ENCODE data around the gene IQGAP2.

IQGAP2 gene

GRCh38 chr5:76607353-76607871 lies 204.3 kb downstream of the IQGAP2 start:
- Histone ChIP-seq H3K9ac (no peak overlapping the region), H3K4me3 (no peak overlapping the region), H3K4me1 (peaks cover 7 to 20% (median 13%) of the 10 kb centered on the region in 10 experiments; a peak in 16 of 20 replicates), H3K27me3 (no peaks in the 10 kb centered on the region), H3K9me3 (replicated peaks in 1 of 11) (no peaks in the 10 kb centered on the region), H3K36me3 (peaks cover 71 to 96% (median 89%) of the 10 kb centered on the region in 11 experiments), H4K20me1 (peaks cover 0 to 92% (median 0%) of the 10 kb centered on the region in 11 experiments; a peak in 3 of 22 replicates), H3K4me2 (0 out of 22 replicates have a peak overlapping the region, but pooled peaks of 1 of the 11 experiments have one; percentile 4), H3K27ac (no peak overlapping the region)
- TF ChIP-seq Cebpa-rat (IDR thresholded peaks at IDR 0.05), result no peak

GRCh38 chr5:76608833-76609232 lies 205.7 kb downstream of the IQGAP2 start:
- Histone ChIP-seq H3K9ac (no peak overlapping the region), H3K4me2 (peak overlapping the region in 4 of 11 experiments; percentile 14 to 37 (median 23); a peak in 5 of 22 replicates)

GRCh38 chr5:76610196-76610595 lies 207.1 kb downstream of the IQGAP2 start:
- peaks cover 0 to 92% (median 0%) of the 10 kb centered on the region in 11 experiments; a peak in 3 of 22 replicates for H4K20me1 ChIP-seq
- no peak overlapping the region for H3K4me2 ChIP-seq
- no peak overlapping the region for H3K27ac ChIP-seq
- no peak overlapping the region for H3K4me3 ChIP-seq
- H3K4me1 ChIP-seq, result peaks cover 6 to 20% (median 8%) of the 10 kb centered on the region in 10 experiments; a peak in 13 of 20 replicates
- no peaks in the 10 kb centered on the region for H3K9me3 ChIP-seq (replicated peaks in 1 of 11)
- peaks cover 71 to 96% (median 90%) of the 10 kb centered on the region in 11 experiments for H3K36me3 ChIP-seq
- H3K9ac ChIP-seq, result no peak overlapping the region
- no peak for TF ChIP-seq Cebpa-rat (IDR thresholded peaks at IDR 0.05)
- no peaks in the 10 kb centered on the region for H3K27me3 ChIP-seq

More at GRCh38 chr5:76608833-76609232, 205.7 kb downstream of the IQGAP2 start:
- Histone ChIP-seq H3K4me3 (no peak overlapping the region), H3K4me1 (peaks cover 6 to 20% (median 8%) of the 10 kb centered on the region in 10 experiments; a peak in 13 of 20 replicates), H3K27ac (peak overlapping the region in 2 of 11 experiments; percentile 32 to 44; a peak in 3 of 22 replicates), H3K9me3 (replicated peaks in 1 of 11) (no peaks in the 10 kb centered on the region), H3K36me3 (peaks cover 71 to 96% (median 89%) of the 10 kb centered on the region in 11 experiments), H3K27me3 (no peaks in the 10 kb centered on the region), H4K20me1 (peaks cover 0 to 92% (median 0%) of the 10 kb centered on the region in 11 experiments; a peak in 3 of 22 replicates)
- TF ChIP-seq Cebpa-rat (IDR thresholded peaks at IDR 0.05), result no peak

- H3K27me3 ChIP-seq, result no peaks in the 10 kb centered on the region
Measured at GRCh38 chr5:76612942-76613341, 209.9 kb downstream of the IQGAP2 start.

GRCh38 chr5:76615759-76616158 lies 212.7 kb downstream of the IQGAP2 start:
- H3K4me1 ChIP-seq, result no peaks in the 10 kb centered on the region
- no peak for TF ChIP-seq Cebpa-rat (IDR thresholded peaks at IDR 0.05)
- H3K4me2 ChIP-seq, result no peak overlapping the region
- H4K20me1 ChIP-seq, result peaks cover 0 to 88% (median 0%) of the 10 kb centered on the region in 11 experiments; a peak in 2 of 22 replicates
- H3K27ac ChIP-seq, result no peak overlapping the region
- H3K36me3 ChIP-seq, result peaks cover 75 to 100% (median 94%) of the 10 kb centered on the region in 11 experiments
- no peaks in the 10 kb centered on the region for H3K9me3 ChIP-seq (replicated peaks in 1 of 11)
- H3K4me3 ChIP-seq, result no peak overlapping the region
- no peaks in the 10 kb centered on the region for H3K27me3 ChIP-seq
- no peak overlapping the region for H3K9ac ChIP-seq

More at GRCh38 chr5:76612942-76613341, 209.9 kb downstream of the IQGAP2 start:
- TF ChIP-seq Cebpa-rat (IDR thresholded peaks at IDR 0.05), result no peak
- no peak overlapping the region for H3K9ac ChIP-seq
- H4K20me1 ChIP-seq, result peaks cover 0 to 93% (median 0%) of the 10 kb centered on the region in 11 experiments; a peak in 2 of 22 replicates
- no peak overlapping the region for H3K4me3 ChIP-seq
- H3K27ac ChIP-seq, result no peak overlapping the region
- peaks cover 6 to 14% (median 8%) of the 10 kb centered on the region in 10 experiments; a peak in 13 of 20 replicates for H3K4me1 ChIP-seq
- H3K9me3 ChIP-seq (replicated peaks in 1 of 11), result no peaks in the 10 kb centered on the region
- peaks cover 70 to 96% (median 89%) of the 10 kb centered on the region in 11 experiments for H3K36me3 ChIP-seq
- no peak overlapping the region for H3K4me2 ChIP-seq

- no peaks in the 10 kb centered on the region for H3K9me3 ChIP-seq (replicated peaks in 1 of 11)
- no peak overlapping the region for H3K27ac ChIP-seq
- TF ChIP-seq Cebpa-rat (IDR thresholded peaks at IDR 0.05), result no peak
- no peak overlapping the region for H3K4me2 ChIP-seq
- H3K36me3 ChIP-seq, result peaks cover 71 to 100% (median 89%) of the 10 kb centered on the region in 11 experiments
- H4K20me1 ChIP-seq, result peaks cover 0 to 89% (median 0%) of the 10 kb centered on the region in 11 experiments; a peak in 2 of 22 replicates
- no peaks in the 10 kb centered on the region; a peak in 1 of 20 replicates for H3K4me1 ChIP-seq
- no peak overlapping the region for H3K4me3 ChIP-seq
- H3K27me3 ChIP-seq, result no peaks in the 10 kb centered on the region
- H3K9ac ChIP-seq, result no peak overlapping the region
Measured at GRCh38 chr5:76616206-76616605, 213.1 kb downstream of the IQGAP2 start.

GRCh38 chr5:76617229-76617628 lies 214.1 kb downstream of the IQGAP2 start:
- H3K27ac ChIP-seq, result no peak overlapping the region
- no peak overlapping the region for H3K4me2 ChIP-seq
- no peak for TF ChIP-seq Cebpa-rat (IDR thresholded peaks at IDR 0.05)
- H3K4me3 ChIP-seq, result no peak overlapping the region
- H3K36me3 ChIP-seq, result peaks cover 60 to 100% (median 84%) of the 10 kb centered on the region in 11 experiments
- no peak overlapping the region for H3K9ac ChIP-seq
- H3K27me3 ChIP-seq, result no peaks in the 10 kb centered on the region
- no peaks in the 10 kb centered on the region for H3K9me3 ChIP-seq (replicated peaks in 1 of 11)
- H4K20me1 ChIP-seq, result peaks cover 0 to 91% (median 0%) of the 10 kb centered on the region in 11 experiments; a peak in 3 of 22 replicates
- peaks cover 2 to 9% (median 4%) of the 10 kb centered on the region in 10 experiments; a peak in 8 of 20 replicates for H3K4me1 ChIP-seq

GRCh38 chr5:76617675-76618074 lies 214.6 kb downstream of the IQGAP2 start:
- H3K27ac ChIP-seq, result no peak overlapping the region
- H3K4me1 ChIP-seq, result peaks cover 6 to 14% (median 9%) of the 10 kb centered on the region in 10 experiments; a peak in 13 of 20 replicates
- H3K36me3 ChIP-seq, result peaks cover 56 to 100% (median 80%) of the 10 kb centered on the region in 11 experiments
- H3K9me3 ChIP-seq (replicated peaks in 1 of 11), result no peaks in the 10 kb centered on the region
- no peak for TF ChIP-seq Cebpa-rat (IDR thresholded peaks at IDR 0.05)
- H3K9ac ChIP-seq, result no peak overlapping the region
- H3K4me2 ChIP-seq, result no peak overlapping the region
- H3K27me3 ChIP-seq, result no peaks in the 10 kb centered on the region
- peaks cover 0 to 91% (median 0%) of the 10 kb centered on the region in 11 experiments; a peak in 3 of 22 replicates for H4K20me1 ChIP-seq
- H3K4me3 ChIP-seq, result no peak overlapping the region

- H3K4me1 ChIP-seq, result peaks cover 13 to 27% (median 18%) of the 10 kb centered on the region in 10 experiments; a peak in 18 of 20 replicates
- H4K20me1 ChIP-seq, result peaks cover 0 to 90% (median 0%) of the 10 kb centered on the region in 11 experiments; a peak in 4 of 22 replicates
- no peak overlapping the region for H3K4me3 ChIP-seq
- TF ChIP-seq Cebpa-rat (IDR thresholded peaks at IDR 0.05), result no peak
- no peaks in the 10 kb centered on the region for H3K27me3 ChIP-seq
- H3K9me3 ChIP-seq (replicated peaks in 1 of 11), result no peaks in the 10 kb centered on the region
- H3K4me2 ChIP-seq, result no peak overlapping the region
- no peak overlapping the region for H3K9ac ChIP-seq
- peaks cover 32 to 94% (median 61%) of the 10 kb centered on the region in 11 experiments for H3K36me3 ChIP-seq
- no peak overlapping the region for H3K27ac ChIP-seq
Measured at GRCh38 chr5:76620166-76620565, 217.1 kb downstream of the IQGAP2 start.
